Chondrocyte (in vitro differentiated cells): ENCODE results near the gene EBLN2. TPM values are rescaled to one million over a fixed set of nuclear protein-coding genes. Genes with fewer than 3 reads are reported as not detected.

ENCODE experiments used
- DNase-seq: peaks from one replicate; pipeline ENCODE4 v3.0.0; 2021; ENCODE audit warnings: mixed read lengths, low spot score
- H3K27ac Mint-ChIP-seq: one replicate; pipeline ENCODE4 v1.8.0; 2021; ENCODE audit warnings: mild to moderate bottlenecking, moderate library complexity, mixed read lengths; ENCODE audit not compliant: unreplicated experiment
- H3K27me3 Mint-ChIP-seq: 2 replicates; pipeline ENCODE4 v1.8.0; 2021; ENCODE audit warnings: low read depth, mixed read lengths
- H3K36me3 Mint-ChIP-seq: 2 replicates; pipeline ENCODE4 v1.8.0; 2021; ENCODE audit warnings: low read depth, mixed read lengths
- H3K4me1 Mint-ChIP-seq: 2 replicates; pipeline ENCODE4 v1.8.0; 2021; ENCODE audit warnings: low read depth, mild to moderate bottlenecking, mixed read lengths
- H3K4me3 Mint-ChIP-seq: one replicate; pipeline ENCODE4 v1.8.0; 2021; ENCODE audit warnings: mild to moderate bottlenecking, moderate library complexity, mixed read lengths; ENCODE audit not compliant: unreplicated experiment
- H3K9me3 Mint-ChIP-seq: 2 replicates; pipeline ENCODE4 v1.8.0; 2021; ENCODE audit warnings: low read depth, mixed read lengths
- CTCF ChIP-seq: fragments of 200-600 bp; sonication (generic); IDR thresholded peaks from 2 replicates; pipeline ENCODE4 v1.5.0; 2021; ENCODE audit warnings: antibody characterized with exemption, mild to moderate bottlenecking, moderate library complexity
- total RNA-seq: library from RNA; stranded (reverse); gene quantifications from 3 replicates; pipeline ENCODE4 v1.2.1, GENCODE V29; 2021

The EBLN2 gene
- total RNA-seq, 1 donor from 2014 or later = 3.3 TPM

DNA sequence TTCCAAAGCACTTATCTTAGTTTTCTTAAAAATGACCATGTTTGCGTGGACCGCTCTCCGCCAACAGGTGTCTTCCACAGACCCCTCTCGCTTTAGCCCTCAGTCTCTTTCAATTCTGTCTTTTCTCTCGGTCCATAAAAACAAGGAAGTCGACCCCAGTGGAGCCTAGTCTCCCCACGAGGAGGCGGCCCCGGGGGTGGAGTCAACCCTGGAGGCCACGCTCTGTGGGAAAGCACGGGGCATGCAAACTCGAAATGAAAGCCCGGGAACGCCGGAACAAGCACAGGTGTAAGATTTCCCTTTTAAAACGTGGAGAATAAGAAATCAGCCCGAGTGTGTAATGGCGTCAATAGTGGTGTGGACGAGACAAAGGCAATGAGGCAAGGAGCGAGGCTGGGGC is 49.1 kb downstream of the EBLN2 start:
- H3K9me3 Mint-ChIP-seq = no peaks in the 10 kb centered on the region
- peaks cover 3% of the 10 kb centered on the region for H3K27me3 Mint-ChIP-seq
- H3K4me3 Mint-ChIP-seq = no peak overlapping the region
- H3K4me1 Mint-ChIP-seq = no peaks in the 10 kb centered on the region
- no peak for TF ChIP-seq CTCF
- no peak for DNase-seq
- no peaks in the 10 kb centered on the region for H3K36me3 Mint-ChIP-seq
- no peak overlapping the region for H3K27ac Mint-ChIP-seq

Other genes with a start within 250 kb of the EBLN2 start
- gene SHQ1, start 213.2 kb upstream of the EBLN2 start, total RNA-seq = 14.8 to 27.5 TPM (median 16.5 TPM) in 3 replicates
- gene GXYLT2, start 173.6 kb upstream of the EBLN2 start, total RNA-seq = 93.0 to 140 TPM (median 99.3 TPM) in 3 replicates
- 63.5 to 78.4 TPM (median 70.0 TPM) in 3 replicates for gene PPP4R2, start 64.8 kb upstream of the EBLN2 start, total RNA-seq